Endothelial cell of umbilical vein (primary cell): ENCODE results near the gene IFIT3. TPM values are rescaled to one million over a fixed set of nuclear protein-coding genes. Genes with fewer than 3 reads are reported as not detected.

Experiments used
- Bru-seq: library from RNA; stranded (reverse); fragments of 400-500 nt; gene quantifications from one replicate; lab custom pipeline; 2021; lab: Mats Ljungman, UMichigan
- BruChase-seq, 2 experiments: library from RNA; stranded (reverse); fragments of 400-500 nt; gene quantifications; one replicate each; lab custom pipeline; 2021; lab: Mats Ljungman, UMichigan
- BruUV-seq: library from RNA; stranded (reverse); fragments of 400-500 nt; replicated peaks from 2 replicates; lab custom pipeline; 2021; lab: Mats Ljungman, UMichigan
- CTCF ChIA-PET: fragments of 300-600, 350-600 bp; sonication (Branson Sonifier 250); formaldehyde crosslinking; loops from one replicate; lab custom pipeline; 2021; ENCODE audit warnings: antibody characterized with exemption, inconsistent platforms; lab: Charles Lee
- POLR2A ChIA-PET: fragments of 300-600, 350-600 bp; sonication (Branson Sonifier 250); formaldehyde crosslinking; loops from one replicate; lab custom pipeline; 2021; ENCODE audit warnings: antibody characterized with exemption, inconsistent platforms; lab: Charles Lee
- DNase-seq: peaks from one replicate; pipeline ENCODE4 v3.0.0-alpha.2; 2011; ENCODE audit warnings: low read depth, low spot score
- FAIRE-seq: peaks from 2 replicates; lab custom pipeline; 2011; peaks lifted over from hg19 to GRCh38; lab: Jason Lieb, UNC
- H2AFZ ChIP-seq: 2 replicates; pipeline ENCODE4 v1.6.0; 2012; ENCODE audit warnings: low read depth, low read length, control low read depth, inconsistent platforms
- H3K27ac ChIP-seq: 2 replicates; pipeline ENCODE4 v1.5.1; 2011; ENCODE audit warnings: low read depth, mild to moderate bottlenecking, control low read depth, low read length, moderate library complexity; ENCODE audit not compliant: insufficient read depth
- H3K27me3 ChIP-seq, 2 experiments: 2 replicates each; pipeline versions ENCODE4 v1.6.0 to v1.6.1; 2011; ENCODE audit warnings: low read length in 2 of 2, mixed read lengths in 1 of 2; ENCODE audit not compliant: control insufficient read depth in 2 of 2, insufficient read depth in 2 of 2
- H3K36me3 ChIP-seq, 2 experiments: 2 replicates in 1 of 2; 3 replicates in 1 of 2; pipeline ENCODE4 v1.5.1; 2011; ENCODE audit warnings: low read length in 2 of 2, mild to moderate bottlenecking in 1 of 2, moderate library complexity in 1 of 2; ENCODE audit not compliant: control insufficient read depth in 2 of 2, insufficient read depth in 2 of 2; ENCODE audit errors: extremely low read depth in 1 of 2
- H3K4me1 ChIP-seq: 3 replicates; pipeline ENCODE4 v1.5.1; 2011; ENCODE audit warnings: mild to moderate bottlenecking, low read length; ENCODE audit not compliant: control insufficient read depth, insufficient read depth; ENCODE audit errors: extremely low read depth
- H3K4me2 ChIP-seq: 2 replicates; pipeline ENCODE4 v1.6.1; 2011; ENCODE audit warnings: low read length, control low read depth, mixed read lengths; ENCODE audit not compliant: insufficient read depth
- H3K4me3 ChIP-seq, 3 experiments: fragments of 200-600 bp in 1 of 3; sonication (generic), shearing (Covaris generic) in 1 of 3; replicated peaks in 1 of 3; 2 replicates each; pipeline ENCODE4 v1.5.1; 2011 to 2016; ENCODE audit warnings: control low read depth in 3 of 3, low read length in 3 of 3, mild to moderate bottlenecking in 2 of 3, inconsistent platforms in 1 of 3, low read depth in 1 of 3, moderate library complexity in 1 of 3; ENCODE audit not compliant: insufficient read depth in 1 of 3
- H3K79me2 ChIP-seq: 2 replicates; pipeline ENCODE4 v1.6.0; 2012; ENCODE audit warnings: low read length, inconsistent platforms; ENCODE audit not compliant: control insufficient read depth, insufficient read depth
- H3K9ac ChIP-seq: replicated peaks from 2 replicates; pipeline ENCODE3; 2011; ENCODE audit warnings: low read length, control low read depth; ENCODE audit not compliant: insufficient read depth; ENCODE audit errors: extremely low read depth
- H3K9me1 ChIP-seq: replicated peaks from 3 replicates; pipeline ENCODE4 v1.6.0; 2011; ENCODE audit warnings: mild to moderate bottlenecking, low read length; ENCODE audit not compliant: control insufficient read depth, insufficient read depth; ENCODE audit errors: extremely low read depth
- H3K9me3 ChIP-seq: replicated peaks from 2 replicates; pipeline ENCODE4 v1.5.1; 2012; ENCODE audit warnings: low read length, inconsistent platforms; ENCODE audit not compliant: control insufficient read depth, insufficient read depth
- H4K20me1 ChIP-seq: replicated peaks from 2 replicates; pipeline ENCODE3; 2011; ENCODE audit warnings: mild to moderate bottlenecking, low read length; ENCODE audit not compliant: control insufficient read depth, insufficient read depth; ENCODE audit errors: extremely low read depth
- CTCF ChIP-seq, 2 donors: IDR thresholded peaks; 1 replicate in 1 of 2; 2 replicates in 1 of 2; pipeline ENCODE4 v1.5.1; 2011; ENCODE audit warnings: low read length in 2 of 2, mild to moderate bottlenecking in 2 of 2, moderate library complexity in 2 of 2, control low read depth in 1 of 2, inconsistent platforms in 1 of 2, low read depth in 1 of 2; ENCODE audit not compliant: insufficient read depth in 1 of 2; ENCODE audit errors: extremely low read depth in 1 of 2
- EZH2 ChIP-seq: IDR thresholded peaks from 2 replicates; pipeline ENCODE4 v1.6.1; 2012; ENCODE audit warnings: borderline replicate concordance, low read depth, mild to moderate bottlenecking, moderate library complexity, low read length, inconsistent platforms; ENCODE audit not compliant: severe bottlenecking
- FOS ChIP-seq: IDR thresholded peaks from 2 replicates; pipeline ENCODE4 v1.6.1; 2011; ENCODE audit warnings: mild to moderate bottlenecking, low read length, moderate library complexity, borderline replicate concordance; ENCODE audit not compliant: insufficient read depth
- GATA2 ChIP-seq: IDR thresholded peaks from 2 replicates; pipeline ENCODE4 v1.7.0; 2011; ENCODE audit warnings: low read depth, mild to moderate bottlenecking, moderate library complexity, mixed read lengths, low read length; ENCODE audit not compliant: insufficient read length, insufficient read depth
- JUN ChIP-seq: IDR thresholded peaks from 2 replicates; pipeline ENCODE4 v1.6.1; 2011; ENCODE audit warnings: borderline replicate concordance, low read depth; ENCODE audit not compliant: insufficient read length, insufficient read depth
- MAX ChIP-seq: IDR thresholded peaks from 2 replicates; pipeline ENCODE4 v1.6.1; 2011; ENCODE audit not compliant: insufficient read depth, insufficient read length
- MYC ChIP-seq: IDR thresholded peaks from one replicate; pipeline ENCODE4 v1.6.1; 2011; ENCODE audit warnings: mild to moderate bottlenecking, low read depth, low read length
- POLR2A ChIP-seq: IDR thresholded peaks from 2 replicates; pipeline ENCODE4 v1.6.1; 2012; ENCODE audit warnings: low read depth, mild to moderate bottlenecking, control low read depth, low read length
- POLR2AphosphoS5 ChIP-seq: IDR thresholded peaks from 2 replicates; pipeline ENCODE4 v1.6.1; 2012; ENCODE audit warnings: low read depth, mild to moderate bottlenecking, control low read depth, low read length, moderate library complexity; ENCODE audit not compliant: insufficient read depth
- dilution Hi-C: fragments of 300-500 bp; cut with MboI; formaldehyde crosslinking; loops from one replicate; pipeline ENCODE4 v1.15.0; 2019; ENCODE audit warnings: low sequenced_read_pairs; ENCODE audit not compliant: extremely low pct_ligation_motif_present
- intact Hi-C: fragments of 100-400 bp; cut with micrococcal nuclease; formaldehyde crosslinking; loops from one replicate; pipeline ENCODE4 v1.10.0; 2022
- long read RNA-seq: library from polyadenylated mRNA; stranded (forward); transcript quantifications from one replicate; pipeline ENCODE4 v2.0.0, GENCODE V29; 2021
- polyA minus RNA-seq, 3 experiments: library from RNA; depleted of rRNA, polyadenylated mRNA; stranded (reverse); fragments of >200 nt; gene quantifications; 1 replicate in 1 of 3; 2 replicates in 2 of 3; pipeline ENCODE4 v1.2.3, GENCODE V29; 2011
- polyA plus RNA-seq, 4 experiments: library from polyadenylated mRNA; depleted of rRNA in 3 of 4; stranded (reverse) in 3 of 4; unstranded in 1 of 4; fragments of >200 nt; gene quantifications; 2 replicates each; pipeline versions ENCODE4 v1.2.1 to v1.2.3, GENCODE V29; 2011 to 2012; ENCODE audit warnings: missing spikeins in 1 of 4
- total RNA-seq: library from RNA; stranded (reverse); gene quantifications from 2 replicates; pipeline ENCODE4 v1.2.3, GENCODE V29; 2021

The IFIT3 gene
- total RNA-seq: 2.6 and 3.1 TPM in 2 replicates
- polyA plus RNA-seq: 0.91 and 1.2 TPM in 2 replicates
- polyA plus RNA-seq (2011; cell fraction: cytosol; rRNA removed): 2.0 and 2.4 TPM in 2 replicates
- polyA plus RNA-seq (2011; cell fraction: nucleus; rRNA removed): 0.68 and 1.1 TPM in 2 replicates
- polyA plus RNA-seq (2012): 1.4 and 1.7 TPM in 2 replicates
- polyA minus RNA-seq: 1.4 and 1.8 TPM in 2 replicates
- polyA minus RNA-seq (2011; cell fraction: cytosol; rRNA and poly(A)+ RNA removed): 3.0 TPM
- 1.1 and 1.3 TPM in 2 replicates for polyA minus RNA-seq (2011; cell fraction: nucleus; rRNA and poly(A)+ RNA removed)
- percentile 50 among the genes with signal in this experiment for Bru-seq, nascent RNA
- BruChase-seq, experiment 1, labeled RNA remaining after a 6-hour chase: percentile 34 among the genes with signal in this experiment
- percentile 46 among the genes with signal in this experiment for BruChase-seq, experiment 2, labeled RNA remaining after a 2-hour chase
- long read RNA-seq, transcript IFIT3-202 (2 exons, 2,496 nt): major isoform, 10 of 11 reads
- long read RNA-seq, partial matches to known transcripts: 0 of 11 reads
- long read RNA-seq, other reads (novel, unspliced or antisense): 1 of 11 reads

GRCh38 chr10:89327803-89328441, at the start of gene IFIT3:
Gene IFIT3 (plus strand): TSS chr10:89327997. CDS start chr10:89328074, 77 bp downstream.
- H3K36me3 ChIP-seq: no peaks in the 10 kb centered on the region
- intact Hi-C loops (loop anchor here (1.0 to 5.0 kb wide), 5 partner anchors 27 to 211 kb away; partner anchors contain the start of gene IFIT5), dilution Hi-C loops (no loop called here)
- DNase-seq: peak; percentile 95
- ChIA-PET CTCF (interaction anchor here (0.6 to 1.7 kb wide), 7 partner anchors 18 to 298 kb away, joined by 3 to 7 read pairs (median 3); partner anchors contain the start of genes IFIT2 and LIPA), POLR2A (no interaction called here)
- H3K27me3 ChIP-seq: no peaks in the 10 kb centered on the region
- H3K27ac ChIP-seq: peak within 1 kb of the TSS; percentile 88
- peak within 1 kb of the TSS; percentile 85 for H3K4me2 ChIP-seq
- no peaks in the 10 kb centered on the region for H4K20me1 ChIP-seq
- no peaks in the 10 kb centered on the region for H3K9me1 ChIP-seq
- TF ChIP-seq POLR2A: peak; percentile 19
- TF ChIP-seq CTCF (IDR thresholded peaks at IDR 0.05; ENCODE audit: extremely low read depth in 1 of 2, insufficient read depth in 1 of 2, low read depth in 1 of 2, low read length in 2 of 2): no peak
- peak; percentile 62 for TF ChIP-seq MYC
- TF ChIP-seq GATA2: no peak
- no peak for TF ChIP-seq MAX
- TF ChIP-seq POLR2AphosphoS5: peak; percentile 56
- no peak for TF ChIP-seq EZH2
- TF ChIP-seq JUN: peak; percentile 36
- peak; percentile 46 for TF ChIP-seq FOS
- H3K4me3 ChIP-seq: peak within 1 kb of the TSS; percentile 24 to 80 (median 39)
- TSS peak; percentile 75 for BruUV-seq
- H3K9me3 ChIP-seq: no peaks in the 10 kb centered on the region
- peaks cover 21% of the 10 kb centered on the region for H3K4me1 ChIP-seq
- no peaks in the 10 kb centered on the region for H3K79me2 ChIP-seq
- peak within 1 kb of the TSS; percentile 78 for H3K9ac ChIP-seq
- H2AFZ ChIP-seq: peak within 1 kb of the TSS; percentile 84
- FAIRE-seq: peak; percentile 81
